GM12891 (cell line): ENCODE data around the gene WFDC5.

Experiments
- POLR2A ChIP-seq: IDR thresholded peaks from 2 replicates; pipeline ENCODE4 v1.6.1; 2011; ENCODE audit warnings: low read depth, low read length, control low read depth
- TAF1 ChIP-seq: IDR thresholded peaks from 2 replicates; pipeline ENCODE4 v1.6.1; 2011; ENCODE audit warnings: low read depth, low read length, control low read depth

DNA sequence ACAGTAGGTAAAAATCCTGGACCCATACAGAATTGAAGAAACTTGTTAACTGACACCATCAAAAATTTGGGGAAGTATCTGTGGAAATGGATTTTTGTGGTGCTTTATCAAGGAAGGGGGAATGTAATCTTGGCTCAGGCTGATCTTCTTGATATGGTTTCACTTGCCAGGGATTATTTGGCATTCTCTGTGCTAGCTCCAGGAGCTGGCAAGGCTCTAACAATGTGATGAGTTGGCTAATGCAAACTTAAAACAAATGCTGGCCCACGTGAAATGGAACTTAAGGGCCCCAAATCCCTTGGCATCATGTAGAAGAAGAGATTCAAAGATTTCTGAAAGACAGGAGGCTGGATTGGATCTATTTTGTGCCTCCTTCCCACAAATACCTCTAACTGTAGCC is 27.2 kb downstream of the WFDC5 start:
- TF ChIP-seq POLR2A (no peak), TAF1 (no peak)
